Measurements from ENCODE around the gene FOXA3. TPM values are rescaled to one million over a fixed set of nuclear protein-coding genes. Genes with fewer than 3 reads are reported as not detected.

The FOXA3 gene
- total RNA-seq, 1 experiment from 2014 or later: 5.8 TPM

- no peak overlapping the region for H2AFZ ChIP-seq (ENCODE audit: low read depth, low read length, poor library complexity, severe bottlenecking)
- no peaks in the 10 kb centered on the region for H3K27me3 ChIP-seq (ENCODE audit: insufficient read depth, low read length)
- CTCF ChIA-PET: interaction anchor here (5.0 kb wide), 1 partner anchor 20 kb away, joined by 45 read pairs; the partner anchor contains the start of genes FOXA3 and SYMPK
- H3K27ac ChIP-seq (ENCODE audit: low read depth, low read length): peak overlapping the region; percentile 91; the same call in 1 of the 2 replicates
- no peak for DNase-seq (ENCODE audit: low read depth, low spot score)
- H3K4me3 ChIP-seq (replicated peaks in 1 of 2; ENCODE audit: low read depth in 1 of 2, low read length in 2 of 2): peak overlapping the region in 1 of 2 experiments; percentile 61; a peak in 1 of 4 replicates
- peak overlapping the region; percentile 96 for H3K4me2 ChIP-seq (ENCODE audit: low read length)
- H3K4me1 ChIP-seq (ENCODE audit: control insufficient read depth in 1 of 2, insufficient read depth in 2 of 2, low read length in 2 of 2): peaks cover 21 to 50% of the 10 kb centered on the region in 2 experiments
- H3K9me2 ChIP-seq (ENCODE audit: insufficient read depth): no peaks in the 10 kb centered on the region
- H3K9me3 ChIP-seq (ENCODE audit: control insufficient read depth in 1 of 2, insufficient read depth in 1 of 2, low read depth in 1 of 2, low read length in 2 of 2): no peaks in the 10 kb centered on the region
- peaks cover 15% of the 10 kb centered on the region for H3K79me2 ChIP-seq (ENCODE audit: insufficient read depth, low read length)
- RAD21 ChIA-PET (ENCODE audit: low non-redundant PET in 1 of 2, low total read pairs in 2 of 2, uncharacterized antibody in 2 of 2, unreplicated experiment in 2 of 2): no interaction called here
- TF ChIP-seq POLR2A (IDR thresholded peaks at IDR 0.05; ENCODE audit: borderline replicate concordance, extremely low read depth, insufficient read depth, insufficient read length): no peak
- no peak for TF ChIP-seq RAD21 (IDR thresholded peaks at IDR 0.05; ENCODE audit: low read depth)
- H3K36me3 ChIP-seq (ENCODE audit: control insufficient read depth in 1 of 2, insufficient read depth in 2 of 2, low read length in 2 of 2): no peaks in the 10 kb centered on the region
- intact Hi-C loops (cut with micrococcal nuclease): loop anchor here (1.0 kb wide), 2 partner anchors 19 to 66 kb away; partner anchors contain the start of gene FOXA3
- H4K20me1 ChIP-seq (ENCODE audit: insufficient read depth): no peaks in the 10 kb centered on the region
- BruUV-seq (replicated peaks): no TSS peak
- POLR2A ChIA-PET: interaction anchor here (3.3 kb wide), 1 partner anchor 19 kb away, joined by 24 read pairs; the partner anchor contains the start of genes FOXA3 and SYMPK
- no peak overlapping the region for H3K9ac ChIP-seq (ENCODE audit: low read length)
- ATAC-seq: no peak
These were observed 19.4 kb downstream of the FOXA3 start for GRCh38 chr19:45883586-45883880.

GRCh38 chr19:45883881-45884681, 20.0 kb downstream of the FOXA3 start:
- ChIA-PET RAD21 (ENCODE audit: low non-redundant PET in 1 of 2, low total read pairs in 2 of 2, uncharacterized antibody in 2 of 2, unreplicated experiment in 2 of 2) (no interaction called here), POLR2A (no interaction called here), CTCF (no interaction called here)
- no peak for ATAC-seq
- Histone ChIP-seq H3K27me3 (ENCODE audit: insufficient read depth, low read length) (no peaks in the 10 kb centered on the region), H3K4me3 (replicated peaks in 1 of 2; ENCODE audit: low read depth in 1 of 2, low read length in 2 of 2) (no peak overlapping the region), H4K20me1 (ENCODE audit: insufficient read depth) (no peaks in the 10 kb centered on the region), H3K27ac (ENCODE audit: low read depth, low read length) (peak overlapping the region; percentile 91; the same call in 1 of the 2 replicates), H3K9ac (ENCODE audit: low read length) (no peak overlapping the region), H3K4me1 (ENCODE audit: control insufficient read depth in 1 of 2, insufficient read depth in 2 of 2, low read length in 2 of 2) (peaks cover 21 to 47% of the 10 kb centered on the region in 2 experiments), H3K4me2 (ENCODE audit: low read length) (peak overlapping the region; percentile 89), H3K79me2 (ENCODE audit: insufficient read depth, low read length) (peaks cover 15% of the 10 kb centered on the region), H3K9me3 (ENCODE audit: control insufficient read depth in 1 of 2, insufficient read depth in 1 of 2, low read depth in 1 of 2, low read length in 2 of 2) (no peaks in the 10 kb centered on the region), H3K36me3 (ENCODE audit: control insufficient read depth in 1 of 2, insufficient read depth in 2 of 2, low read length in 2 of 2) (no peaks in the 10 kb centered on the region), H3K9me2 (ENCODE audit: insufficient read depth) (no peaks in the 10 kb centered on the region), H2AFZ (ENCODE audit: low read depth, low read length, poor library complexity, severe bottlenecking) (no peak overlapping the region)
- BruUV-seq (replicated peaks): no TSS peak
- DNase-seq (ENCODE audit: low read depth, low spot score): no peak
- intact Hi-C loops (cut with micrococcal nuclease): loop anchor here (1.0 kb wide), 2 partner anchors 20 to 67 kb away; partner anchors contain the start of gene FOXA3
- TF ChIP-seq POLR2A (IDR thresholded peaks at IDR 0.05; ENCODE audit: borderline replicate concordance, extremely low read depth, insufficient read depth, insufficient read length) (no peak), CEBPB (IDR thresholded peaks at IDR 0.05; ENCODE audit: low read depth) (no peak), ELF1 (IDR thresholded peaks at IDR 0.05; ENCODE audit: borderline replicate concordance, low read depth) (no peak), YY1 (IDR thresholded peaks at IDR 0.05; ENCODE audit: extremely low read depth, insufficient replicate concordance, low read depth, low read length) (no peak), REST (IDR thresholded peaks at IDR 0.05; ENCODE audit: low read depth) (no peak), TCF7L2 (IDR thresholded peaks at IDR 0.05; ENCODE audit: borderline replicate concordance, extremely low read depth, insufficient read depth, insufficient read length) (no peak), FOSL1 (IDR thresholded peaks at IDR 0.05; ENCODE audit: low read depth) (no peak), ZBTB33 (IDR thresholded peaks at IDR 0.05; ENCODE audit: extremely low read depth, insufficient replicate concordance, low read length) (no peak), EZH2 (IDR thresholded peaks at IDR 0.05) (no peak), EGR1 (IDR thresholded peaks at IDR 0.05; ENCODE audit: low read depth) (no peak), SIN3A (IDR thresholded peaks at IDR 0.05; ENCODE audit: low read depth) (no peak), ZFX (IDR thresholded peaks at IDR 0.05) (no peak)
